A172 (cell line): ENCODE data around the gene C1QL2. TPM values are rescaled to one million over a fixed set of nuclear protein-coding genes. Genes with fewer than 3 reads are reported as not detected.

Source experiments
- DNase-seq: peaks from one replicate; pipeline ENCODE4 v3.0.0-alpha.2; 2015; ENCODE audit warnings: low spot score
- total RNA-seq: library from RNA; depleted of rRNA; stranded (reverse); fragments of >200 nt; shearing (Covaris generic); gene quantifications from 2 replicates; pipeline ENCODE4 v1.2.3, GENCODE V29; 2014

C1QL2 gene
- total RNA-seq, 1 experiment from 2014 or later = not detected

DNA sequence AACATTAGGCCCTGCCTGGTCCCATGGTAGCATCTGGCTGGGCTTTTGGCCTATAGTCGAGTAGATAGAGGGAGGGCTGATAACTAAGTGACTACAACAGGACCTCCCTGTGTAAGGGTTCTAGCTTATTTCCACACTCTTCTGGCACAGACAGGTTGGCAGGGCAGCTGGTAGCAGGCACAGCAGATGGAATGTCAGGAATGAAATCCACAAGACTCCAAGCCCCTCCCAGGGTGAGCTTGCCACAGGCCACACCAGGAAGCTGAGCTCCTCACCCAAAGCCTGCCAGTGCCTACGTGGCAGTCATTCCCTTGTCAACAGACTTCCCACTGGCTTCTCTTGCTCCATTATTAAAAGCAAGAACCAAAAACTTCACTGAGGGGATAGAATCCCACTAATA lies 20.7 kb upstream of the C1QL2 start:
- peak; percentile 95 for DNase-seq

DNA sequence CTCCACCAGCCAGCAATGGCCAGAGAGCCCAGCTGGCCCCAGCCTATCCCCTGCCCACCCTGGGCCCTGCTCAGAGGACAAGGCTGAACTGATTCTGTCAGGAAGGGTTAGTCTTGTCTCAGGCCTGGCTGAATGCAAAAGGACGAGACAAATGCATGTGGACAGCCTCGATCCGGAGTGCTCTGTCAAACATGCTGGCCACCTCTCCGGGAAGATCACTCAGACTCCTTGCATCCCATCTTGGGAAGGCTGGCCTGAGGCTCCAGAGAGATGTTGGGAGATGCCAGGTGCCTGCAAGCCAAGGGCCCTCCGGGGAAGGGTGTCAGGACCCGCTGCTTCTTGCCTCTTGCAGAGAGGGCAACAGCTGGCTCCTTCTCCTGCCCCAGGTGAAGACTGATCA lies 20.2 kb upstream of the C1QL2 start:
- DNase-seq = no peak

GRCh38 chr2:119177838-119178190 lies 19.3 kb upstream of the C1QL2 start:
- DNase-seq = no peak

GRCh38 chr2:119177171-119177837 lies 18.8 kb upstream of the C1QL2 start:
- no peak for DNase-seq

GRCh38 chr2:119175517-119175916 lies 17.0 kb upstream of the C1QL2 start:
- no peak for DNase-seq

- DNase-seq = peak; percentile 60
These were observed 16.4 kb upstream of the C1QL2 start for GRCh38 chr2:119174993-119175347.

- peak; percentile 44 for DNase-seq
These were observed 15.9 kb upstream of the C1QL2 start for GRCh38 chr2:119174216-119174992.

GRCh38 chr2:119173556-119174060 lies 15.1 kb upstream of the C1QL2 start:
- no peak for DNase-seq

DNA sequence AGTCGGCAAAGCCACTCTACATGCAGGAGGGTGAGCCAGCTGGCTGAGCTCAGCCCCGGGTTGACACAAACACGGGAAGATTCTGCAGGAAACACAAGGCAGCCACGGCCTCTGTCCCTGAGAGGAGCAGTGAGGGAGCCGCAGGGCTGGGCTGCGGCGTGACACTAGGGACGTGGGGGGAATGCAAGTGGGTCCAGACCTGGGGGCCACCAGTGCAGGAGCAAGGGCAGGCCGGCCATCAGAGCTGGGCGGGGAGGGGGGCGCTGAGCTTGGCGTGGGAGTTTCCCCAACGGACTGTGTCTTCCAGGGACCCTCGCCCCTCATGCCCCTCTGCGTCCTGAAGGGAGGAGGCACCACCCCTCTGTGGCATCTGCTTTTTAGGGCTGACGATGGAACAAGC lies 12.0 kb upstream of the C1QL2 start:
- no peak for DNase-seq

DNA sequence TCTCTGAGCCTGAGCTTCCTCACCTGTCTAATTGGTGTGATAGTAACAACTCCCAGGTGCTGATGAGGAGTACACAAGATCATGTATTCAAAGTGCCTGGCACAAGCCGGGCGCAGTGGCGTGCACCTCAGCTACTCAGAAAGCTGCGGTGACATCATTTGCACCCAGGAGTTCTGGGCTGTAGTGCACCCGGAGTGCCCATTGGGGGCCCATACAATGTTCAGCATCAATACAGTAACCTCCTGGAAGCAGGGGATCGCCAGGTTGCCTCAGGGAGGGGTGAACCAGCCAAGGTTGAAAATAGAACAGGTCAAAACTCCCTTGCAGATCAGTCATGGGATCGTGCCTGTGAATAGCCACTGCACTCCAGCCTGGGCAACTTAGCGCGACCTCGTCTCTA lies 11.2 kb upstream of the C1QL2 start:
- DNase-seq = no peak

GRCh38 chr2:119160361-119160990 lies 1.9 kb upstream of the C1QL2 start:
- DNase-seq = no peak

GRCh38 chr2:119157850-119158511 lies 570 bp downstream of the C1QL2 start:
- DNase-seq = no peak

DNA sequence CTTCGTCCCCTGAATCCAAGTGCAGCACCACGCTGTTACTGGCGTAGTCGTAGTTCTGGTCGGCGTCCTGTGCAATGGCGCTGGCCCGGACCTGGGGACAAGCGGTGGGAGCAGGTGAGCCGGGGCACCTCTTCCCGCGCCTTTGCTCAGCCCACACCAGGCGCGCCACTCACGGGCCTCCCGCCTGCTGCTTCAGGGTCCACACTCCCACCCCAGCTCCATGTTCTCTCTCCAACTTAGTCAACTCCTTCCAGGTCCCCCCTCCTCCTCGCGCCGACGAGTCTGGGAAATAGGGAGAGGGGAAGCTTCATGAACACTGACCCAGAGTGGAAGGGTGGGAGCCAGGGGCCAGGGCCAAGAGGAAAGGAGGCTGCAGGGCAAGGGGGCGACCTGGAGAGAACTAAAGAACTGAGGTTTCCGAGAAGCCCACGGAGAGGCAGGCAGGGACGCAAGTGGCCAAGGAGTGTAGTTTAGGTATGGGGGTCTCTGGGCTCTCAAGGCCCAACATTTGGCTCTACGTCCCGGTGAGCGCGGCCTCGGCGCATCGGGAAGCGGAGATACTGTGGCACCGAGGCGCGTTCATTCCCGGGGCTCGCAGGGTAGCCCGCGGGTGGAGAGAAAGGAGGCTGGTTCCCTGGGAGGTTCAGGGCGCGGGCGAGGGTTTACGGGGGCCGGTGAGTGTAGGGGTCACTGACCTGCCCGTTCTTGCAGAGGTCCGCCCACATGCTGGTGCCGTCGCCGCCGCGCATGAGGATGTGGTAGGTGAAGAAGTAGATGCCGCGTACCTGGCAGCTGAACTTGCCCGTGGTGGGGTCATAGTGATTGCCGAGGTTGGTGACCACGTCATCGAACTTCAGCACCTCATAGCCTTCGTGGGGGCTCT lies 1.4 kb downstream of the C1QL2 start:
- DNase-seq = no peak

DNA sequence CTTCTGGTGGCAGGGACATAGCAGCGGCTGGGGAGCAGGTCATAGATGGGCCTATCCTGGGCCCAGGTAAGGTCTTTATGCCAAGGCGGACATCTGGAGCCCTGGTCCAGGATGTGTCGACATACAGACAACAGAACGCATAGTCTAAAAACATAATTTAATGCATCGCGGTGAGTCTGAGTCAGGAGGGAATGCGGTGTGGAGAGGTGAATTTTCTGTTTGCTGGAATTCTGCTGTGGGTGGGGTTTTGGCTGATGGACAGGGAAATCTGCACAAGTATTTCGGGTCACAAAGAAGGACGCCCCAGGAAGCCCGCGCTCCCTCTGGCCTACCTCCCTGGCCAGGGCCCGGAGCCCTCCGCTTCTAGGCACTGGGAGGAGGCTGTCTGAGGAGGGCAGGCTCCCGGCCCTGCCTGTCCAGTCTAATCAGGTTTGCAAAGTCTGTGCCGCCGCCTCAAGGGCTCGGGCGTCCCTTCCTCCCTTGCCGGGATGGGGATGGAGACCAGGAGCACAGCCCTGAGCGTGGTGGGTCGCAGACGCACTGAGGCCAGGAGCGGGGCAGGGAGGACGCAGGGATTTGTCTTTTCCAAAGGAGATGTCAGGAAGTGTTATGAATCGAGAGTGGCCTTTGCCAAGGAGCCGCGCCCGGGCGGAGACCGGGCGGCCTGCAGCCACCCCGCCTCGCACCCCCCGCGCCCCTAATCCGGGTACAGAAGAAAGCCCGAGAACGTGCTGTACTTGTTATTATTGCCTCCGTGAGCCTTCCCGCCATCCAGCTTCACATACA lies 2.3 kb downstream of the C1QL2 start:
- no peak for DNase-seq

- DNase-seq = no peak
These were observed 2.9 kb downstream of the C1QL2 start for GRCh38 chr2:119155633-119156032.

GRCh38 chr2:119154076-119154475 lies 4.5 kb downstream of the C1QL2 start:
- DNase-seq = no peak

GRCh38 chr2:119149611-119150010 lies 8.9 kb downstream of the C1QL2 start:
- no peak for DNase-seq

GRCh38 chr2:119147776-119148715 lies 10.5 kb downstream of the C1QL2 start:
- no peak for DNase-seq

GRCh38 chr2:119144806-119145205 lies 13.7 kb downstream of the C1QL2 start:
- no peak for DNase-seq
